Measurements from ENCODE around the gene LSM6. TPM values are rescaled to one million over a fixed set of nuclear protein-coding genes. Genes with fewer than 3 reads are reported as not detected.

The LSM6 gene
- polyA plus RNA-seq, 3 donors, result 41.1 to 89.7 (median 66.2) TPM

GRCh38 chr4:146154057-146154456 lies 21.5 kb upstream of the LSM6 start:
- no peak overlapping the region for H2AFZ ChIP-seq (ENCODE audit: insufficient read depth, low read depth, low read length, poor library complexity, severe bottlenecking)
- no peak overlapping the region for H3K4me3 ChIP-seq (replicated peaks in 1 of 3; ENCODE audit: low read depth in 2 of 3, low read length in 3 of 3)
- TF ChIP-seq CTCF (IDR thresholded peaks at IDR 0.05), result no peak
- H3K4me2 ChIP-seq (replicated peaks; ENCODE audit: extremely low read depth, low read length, poor library complexity, severe bottlenecking), result no peak overlapping the region
- H3K4me1 ChIP-seq (ENCODE audit: control insufficient read depth in 1 of 2, insufficient read depth in 2 of 2, low read length in 2 of 2), result no peaks in the 10 kb centered on the region
- H4K20me1 ChIP-seq (ENCODE audit: insufficient read depth, low read length), result no peaks in the 10 kb centered on the region
- H3K27ac ChIP-seq (ENCODE audit: low read depth in 1 of 2, low read length in 2 of 2), result no peak overlapping the region
- H3K27me3 ChIP-seq (ENCODE audit: control insufficient read depth in 2 of 2, insufficient read depth in 2 of 2, low read length in 2 of 2), result peaks cover 7% of the 10 kb centered on the region in 2 donors
- H3K9ac ChIP-seq (ENCODE audit: insufficient read depth, low read length, poor library complexity, severe bottlenecking), result no peak overlapping the region
- H3K27me3 Mint-ChIP-seq (ENCODE audit: low read depth in 3 of 3), result peaks cover 2 to 11% (median 7%) of the 10 kb centered on the region in 3 donors
- intact Hi-C loops (cut with micrococcal nuclease), result no loop called here
- no peaks in the 10 kb centered on the region for H3K79me2 ChIP-seq (ENCODE audit: insufficient read depth, low read length)
- H3K4me3 Mint-ChIP-seq, result peak overlapping the region in 1 of 2 donors; percentile 52
- peaks cover 2 to 11% (median 8%) of the 10 kb centered on the region in 7 donors for H3K9me3 Mint-ChIP-seq
- DNase-seq, result no peak
- H3K36me3 Mint-ChIP-seq, result no peaks in the 10 kb centered on the region
- H3K36me3 ChIP-seq (replicated peaks in 1 of 2; ENCODE audit: control insufficient read depth in 1 of 2, insufficient read depth in 2 of 2, low read length in 2 of 2), result no peaks in the 10 kb centered on the region
- H3K4me1 Mint-ChIP-seq, result no peaks in the 10 kb centered on the region
- peaks cover 0 to 3% of the 10 kb centered on the region in 2 donors for H3K9me3 ChIP-seq (replicated peaks in 1 of 2; ENCODE audit: control insufficient read depth in 1 of 2, insufficient read depth in 1 of 2, low read length in 2 of 2)
- H3K27ac Mint-ChIP-seq, result no peak overlapping the region
- WGBS (ENCODE audit: insufficient coverage), result no CpG with 5 or more reads among the region's 2 CpGs

GRCh38 chr4:146155152-146155724 lies 20.3 kb upstream of the LSM6 start:
- Histone ChIP-seq H4K20me1 (ENCODE audit: insufficient read depth, low read length) (no peaks in the 10 kb centered on the region), H3K36me3 (replicated peaks in 1 of 2; ENCODE audit: control insufficient read depth in 1 of 2, insufficient read depth in 2 of 2, low read length in 2 of 2) (no peaks in the 10 kb centered on the region), H2AFZ (ENCODE audit: insufficient read depth, low read depth, low read length, poor library complexity, severe bottlenecking) (no peak overlapping the region), H3K4me3 (replicated peaks in 1 of 3; ENCODE audit: low read depth in 2 of 3, low read length in 3 of 3) (no peak overlapping the region), H3K79me2 (ENCODE audit: insufficient read depth, low read length) (no peaks in the 10 kb centered on the region), H3K4me1 (ENCODE audit: control insufficient read depth in 1 of 2, insufficient read depth in 2 of 2, low read length in 2 of 2) (no peaks in the 10 kb centered on the region), H3K27me3 (ENCODE audit: control insufficient read depth in 2 of 2, insufficient read depth in 2 of 2, low read length in 2 of 2) (peaks cover 7 to 9% of the 10 kb centered on the region in 2 donors), H3K27ac (ENCODE audit: low read depth in 1 of 2, low read length in 2 of 2) (no peak overlapping the region), H3K9ac (ENCODE audit: insufficient read depth, low read length, poor library complexity, severe bottlenecking) (no peak overlapping the region), H3K4me2 (replicated peaks; ENCODE audit: extremely low read depth, low read length, poor library complexity, severe bottlenecking) (no peak overlapping the region), H3K9me3 (replicated peaks in 1 of 2; ENCODE audit: control insufficient read depth in 1 of 2, insufficient read depth in 1 of 2, low read length in 2 of 2) (peaks cover 0 to 3% of the 10 kb centered on the region in 2 donors)
- Mint-ChIP-seq H3K36me3 (no peaks in the 10 kb centered on the region), H3K27me3 (ENCODE audit: low read depth in 3 of 3) (peaks cover 2 to 16% (median 7%) of the 10 kb centered on the region in 3 donors), H3K9me3 (peaks cover 2 to 11% (median 8%) of the 10 kb centered on the region in 7 donors), H3K4me1 (no peaks in the 10 kb centered on the region), H3K27ac (no peak overlapping the region), H3K4me3 (no peak overlapping the region)
- intact Hi-C loops (cut with micrococcal nuclease), result no loop called here
- no peak for TF ChIP-seq CTCF (IDR thresholded peaks at IDR 0.05)
- no CpG with 5 or more reads among the region's 3 CpGs for WGBS (ENCODE audit: insufficient coverage)
- DNase-seq, result no peak

All from CD14-positive monocyte (primary cell).